ENCODE results near the gene HNRNPA0. TPM values are rescaled to one million over a fixed set of nuclear protein-coding genes. Genes with fewer than 3 reads are reported as not detected.

The HNRNPA0 gene
- polyA plus RNA-seq, 1 donor (not counting 4 experiments of a cell fraction or from before 2014, with no cell fraction given) = 11.4 TPM

- Histone ChIP-seq H3K9me3 (ENCODE audit: control insufficient read depth, low read depth, low read length) (no peaks in the 10 kb centered on the region), H2AFZ (ENCODE audit: control insufficient read depth, low read length) (no peak overlapping the region), H3K4me3 (ENCODE audit: control insufficient read depth in 2 of 3, extremely low read depth in 1 of 3, insufficient read depth in 2 of 3, low read depth in 1 of 3, low read length in 3 of 3) (no peak overlapping the region), H3K27me3 (ENCODE audit: control insufficient read depth, extremely low read depth, insufficient read depth, low read length) (no peaks in the 10 kb centered on the region), H3K4me2 (ENCODE audit: control insufficient read depth, extremely low read depth, insufficient read depth, low read depth, low read length) (no peak overlapping the region), H3K9me1 (ENCODE audit: control insufficient read depth, extremely low read depth, insufficient read depth, low read length) (no peaks in the 10 kb centered on the region), H3K79me2 (ENCODE audit: control insufficient read depth, insufficient read depth, low read length) (peaks cover 41% of the 10 kb centered on the region), H3K36me3 (ENCODE audit: control insufficient read depth in 2 of 2, extremely low read depth in 1 of 2, insufficient read depth in 2 of 2, low read length in 2 of 2) (peaks cover 0 to 13% of the 10 kb centered on the region in 2 experiments), H4K20me1 (ENCODE audit: control insufficient read depth, extremely low read depth, insufficient read depth, low read length) (peaks cover 13% of the 10 kb centered on the region), H3K4me1 (ENCODE audit: control insufficient read depth, extremely low read depth, insufficient read depth, low read length) (peaks cover 8% of the 10 kb centered on the region), H3K27ac (ENCODE audit: control insufficient read depth, insufficient read depth, low read length) (no peak overlapping the region), H3K9ac (ENCODE audit: control insufficient read depth, extremely low read depth, insufficient read depth, low read length) (no peak overlapping the region)
- DNase-seq (ENCODE audit: low read depth, low spot score) = no peak
- TF ChIP-seq CTCF (optimal IDR thresholded peaks at IDR 0.05 in 1 of 3, IDR thresholded peaks at IDR 0.05 in 1 of 3, conservative IDR thresholded peaks at IDR 0.05 in 1 of 3; ENCODE audit: extremely low read depth in 1 of 3, insufficient read depth in 2 of 3, low read length in 3 of 3) = no peak
- no peak for TF ChIP-seq EZH2 (IDR thresholded peaks at IDR 0.05; ENCODE audit: low read length)
- dilution Hi-C loops (cut with MboI; ENCODE audit: extremely low pct_ligation_motif_present, low sequenced_read_pairs) = no loop called here
- no peak for FAIRE-seq
These were observed 3.7 kb downstream of the HNRNPA0 start for GRCh38 chr5:137750436-137750835.

- DNase-seq (ENCODE audit: low read depth, low spot score) (no peak), FAIRE-seq (no peak)
- Histone ChIP-seq H3K27me3 (ENCODE audit: control insufficient read depth, extremely low read depth, insufficient read depth, low read length) (no peaks in the 10 kb centered on the region), H3K4me2 (ENCODE audit: control insufficient read depth, extremely low read depth, insufficient read depth, low read depth, low read length) (no peak overlapping the region), H4K20me1 (ENCODE audit: control insufficient read depth, extremely low read depth, insufficient read depth, low read length) (peaks cover 11% of the 10 kb centered on the region), H3K9me1 (ENCODE audit: control insufficient read depth, extremely low read depth, insufficient read depth, low read length) (no peaks in the 10 kb centered on the region), H3K27ac (ENCODE audit: control insufficient read depth, insufficient read depth, low read length) (no peak overlapping the region), H3K9ac (ENCODE audit: control insufficient read depth, extremely low read depth, insufficient read depth, low read length) (no peak overlapping the region), H3K36me3 (ENCODE audit: control insufficient read depth in 2 of 2, extremely low read depth in 1 of 2, insufficient read depth in 2 of 2, low read length in 2 of 2) (peaks cover 0 to 13% of the 10 kb centered on the region in 2 experiments), H3K4me3 (ENCODE audit: control insufficient read depth in 2 of 3, extremely low read depth in 1 of 3, insufficient read depth in 2 of 3, low read depth in 1 of 3, low read length in 3 of 3) (no peak overlapping the region), H3K4me1 (ENCODE audit: control insufficient read depth, extremely low read depth, insufficient read depth, low read length) (peaks cover 8% of the 10 kb centered on the region), H2AFZ (ENCODE audit: control insufficient read depth, low read length) (no peak overlapping the region), H3K9me3 (ENCODE audit: control insufficient read depth, low read depth, low read length) (no peaks in the 10 kb centered on the region), H3K79me2 (ENCODE audit: control insufficient read depth, insufficient read depth, low read length) (peaks cover 28% of the 10 kb centered on the region)
- dilution Hi-C loops (cut with MboI; ENCODE audit: extremely low pct_ligation_motif_present, low sequenced_read_pairs) = no loop called here
- TF ChIP-seq EZH2 (IDR thresholded peaks at IDR 0.05; ENCODE audit: low read length) = no peak
- no peak for TF ChIP-seq CTCF (optimal IDR thresholded peaks at IDR 0.05 in 1 of 3, IDR thresholded peaks at IDR 0.05 in 1 of 3, conservative IDR thresholded peaks at IDR 0.05 in 1 of 3; ENCODE audit: extremely low read depth in 1 of 3, insufficient read depth in 2 of 3, low read length in 3 of 3)
These were observed 6.3 kb downstream of the HNRNPA0 start for GRCh38 chr5:137747848-137748247.

Data from keratinocyte (primary cell).